Measurements from ENCODE around the gene PYGO2.
"Not testable (repeated sequence)": the region's sequence is repeated elsewhere in the genome, so short reads cannot be mapped to it uniquely, and the experiment has no call there.

Gene PYGO2

GRCh38 chr1:155003227-155003765 is 41.7 kb upstream of the PYGO2 start:
- no peaks in the 10 kb centered on the region for H3K27me3 Mint-ChIP-seq
- H3K36me3 Mint-ChIP-seq, result peaks cover 3 to 14% of the 10 kb centered on the region in 2 donors
- no peaks in the 10 kb centered on the region for H3K9me3 Mint-ChIP-seq
- H3K4me1 Mint-ChIP-seq, result peaks cover 40 to 73% of the 10 kb centered on the region in 2 donors
- peak overlapping the region; percentile 94 for H3K27ac Mint-ChIP-seq
- H3K4me3 Mint-ChIP-seq, result peak overlapping the region; percentile 93 to 97
- ATAC-seq (replicated peaks) (no peak), DNase-seq (no peak)

GRCh38 chr1:155002464-155003226 is 41.1 kb upstream of the PYGO2 start, which contains the start of gene ZBTB7B:
Gene ZBTB7B, plus strand, starts transcription at chr1:155002802. Its CDS starts 11,859 bp downstream, at chr1:155014661.
- no peak for DNase-seq
- ATAC-seq (replicated peaks), result peak in 1 of 2 donors; percentile 0
- H3K4me1 Mint-ChIP-seq, result peaks cover 42 to 73% of the 10 kb centered on the region in 2 donors
- H3K36me3 Mint-ChIP-seq, result peaks cover 3 to 11% of the 10 kb centered on the region in 2 donors
- peak within 1 kb of the TSS; percentile 99 for H3K27ac Mint-ChIP-seq
- H3K4me3 Mint-ChIP-seq, result peak within 1 kb of the TSS; percentile 97 to 98
- H3K9me3 Mint-ChIP-seq, result no peaks in the 10 kb centered on the region
- no peaks in the 10 kb centered on the region for H3K27me3 Mint-ChIP-seq

DNA sequence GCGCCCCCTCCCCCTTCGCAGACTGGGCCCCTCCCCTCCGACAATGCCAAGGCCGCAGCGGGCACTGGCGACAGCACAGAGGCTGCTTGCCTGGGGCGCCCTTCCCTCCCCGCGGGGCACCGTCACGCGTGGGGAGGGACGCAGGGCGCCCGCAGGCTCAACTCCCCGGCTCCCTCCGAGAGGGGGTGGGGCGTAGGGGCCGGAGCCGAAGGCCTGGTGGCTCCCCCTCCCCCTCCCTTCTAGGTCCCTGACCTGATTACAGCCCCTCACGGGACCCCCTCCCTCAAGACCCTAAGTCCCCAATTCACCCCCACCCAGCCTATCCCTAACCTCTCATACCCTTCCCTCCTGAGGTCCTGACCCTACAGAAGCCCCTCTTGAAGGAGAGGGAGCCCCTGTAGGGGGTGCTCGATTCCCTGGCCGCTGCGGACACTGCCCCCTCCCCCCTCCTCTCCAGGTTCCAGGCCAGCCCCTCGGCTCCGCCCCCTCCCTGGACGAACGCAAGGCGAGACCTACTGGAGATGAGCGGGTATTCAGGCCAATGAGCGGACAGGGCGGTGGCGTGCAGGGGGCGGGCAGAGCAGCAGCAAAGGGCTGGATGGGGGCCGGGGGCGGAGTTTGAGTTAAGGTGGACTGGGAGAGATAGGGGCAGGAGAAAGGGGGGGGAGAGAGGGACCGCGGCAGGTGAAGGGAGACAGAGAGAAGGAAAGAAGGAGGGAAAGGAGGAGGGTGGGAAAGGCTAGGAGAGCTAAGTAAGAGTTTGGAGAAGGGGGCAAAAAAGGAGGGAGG is 40.3 kb upstream of the PYGO2 start:
- H3K4me1 Mint-ChIP-seq, result peaks cover 42 to 72% of the 10 kb centered on the region in 2 donors
- H3K36me3 Mint-ChIP-seq, result peaks cover 3 to 11% of the 10 kb centered on the region in 2 donors
- peak overlapping the region; percentile 97 to 98 for H3K4me3 Mint-ChIP-seq
- ATAC-seq (replicated peaks) (peak; percentile 65 to 73), DNase-seq (peak; percentile 98)
- H3K9me3 Mint-ChIP-seq, result no peaks in the 10 kb centered on the region
- H3K27ac Mint-ChIP-seq, result peak overlapping the region; percentile 99
- no peaks in the 10 kb centered on the region for H3K27me3 Mint-ChIP-seq

DNA sequence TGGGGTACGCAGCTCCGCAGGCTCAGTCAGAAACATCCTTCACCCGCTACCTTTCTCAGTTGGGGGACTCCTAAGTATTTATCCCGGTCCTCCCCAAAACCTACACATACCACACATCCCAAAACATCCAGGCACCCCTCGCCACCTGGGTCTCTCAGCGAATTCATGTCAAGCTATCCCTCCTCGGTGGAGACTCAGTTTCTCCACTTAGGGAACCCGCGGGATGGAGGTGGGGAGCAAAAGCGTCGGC is 39.8 kb upstream of the PYGO2 start:
- Mint-ChIP-seq H3K27ac (peak overlapping the region; percentile 99), H3K9me3 (no peaks in the 10 kb centered on the region), H3K27me3 (no peaks in the 10 kb centered on the region), H3K4me3 (peak overlapping the region; percentile 97 to 98), H3K36me3 (peaks cover 3 to 6% of the 10 kb centered on the region in 2 donors), H3K4me1 (peaks cover 36 to 69% of the 10 kb centered on the region in 2 donors)
- no peak for ATAC-seq (replicated peaks)
- no peak for DNase-seq

- no peaks in the 10 kb centered on the region for H3K9me3 Mint-ChIP-seq
- H3K36me3 Mint-ChIP-seq, result peaks cover 3% of the 10 kb centered on the region in 2 donors
- ATAC-seq (replicated peaks), result peak; percentile 45 to 50
- H3K27ac Mint-ChIP-seq, result peak overlapping the region; percentile 99
- peak overlapping the region; percentile 97 to 98 for H3K4me3 Mint-ChIP-seq
- H3K27me3 Mint-ChIP-seq, result no peaks in the 10 kb centered on the region
- peak; percentile 87 for DNase-seq
- H3K4me1 Mint-ChIP-seq, result peaks cover 36 to 69% of the 10 kb centered on the region in 2 donors
Observed at GRCh38 chr1:155000726-155001424, 39.3 kb upstream of the PYGO2 start.

DNA sequence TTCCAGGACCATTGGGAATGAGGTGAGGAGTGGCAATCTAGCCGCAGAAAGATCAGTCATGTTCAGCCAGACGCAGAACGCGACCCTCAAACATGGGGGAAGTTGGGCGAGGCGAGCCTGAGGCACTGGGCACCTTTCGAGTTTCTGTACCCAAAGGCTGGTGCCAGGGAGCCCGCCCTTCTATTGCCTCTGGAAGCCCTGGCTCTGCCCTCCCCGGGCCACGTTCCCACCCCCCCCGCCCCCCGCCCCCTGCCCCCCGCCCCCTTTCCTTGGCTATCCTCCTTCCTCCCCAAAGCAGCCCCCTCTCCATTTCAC is 38.8 kb upstream of the PYGO2 start:
- DNase-seq, result no peak
- H3K4me1 Mint-ChIP-seq, result peaks cover 32 to 66% of the 10 kb centered on the region in 2 donors

GRCh38 chr1:154999571-155000410 is 38.2 kb upstream of the PYGO2 start:
- peak; percentile 75 for DNase-seq
- no peaks in the 10 kb centered on the region for H3K27me3 Mint-ChIP-seq
- peaks cover 3% of the 10 kb centered on the region in 2 donors for H3K36me3 Mint-ChIP-seq
- peak overlapping the region; percentile 94 for H3K27ac Mint-ChIP-seq
- H3K4me3 Mint-ChIP-seq, result peak overlapping the region; percentile 97 to 98
- H3K4me1 Mint-ChIP-seq, result peaks cover 31 to 65% of the 10 kb centered on the region in 2 donors
- ATAC-seq (replicated peaks), result peak; percentile 23 to 26
- no peaks in the 10 kb centered on the region for H3K9me3 Mint-ChIP-seq

More for the DNA sequence above, 38.8 kb upstream of the PYGO2 start:
- Mint-ChIP-seq H3K27me3 (no peaks in the 10 kb centered on the region), H3K27ac (peak overlapping the region; percentile 95), H3K36me3 (peaks cover 3% of the 10 kb centered on the region in 2 donors), H3K4me3 (peak overlapping the region; percentile 97 to 98), H3K9me3 (no peaks in the 10 kb centered on the region)
- peak in 1 of 2 donors; percentile 1 for ATAC-seq (replicated peaks)

DNA sequence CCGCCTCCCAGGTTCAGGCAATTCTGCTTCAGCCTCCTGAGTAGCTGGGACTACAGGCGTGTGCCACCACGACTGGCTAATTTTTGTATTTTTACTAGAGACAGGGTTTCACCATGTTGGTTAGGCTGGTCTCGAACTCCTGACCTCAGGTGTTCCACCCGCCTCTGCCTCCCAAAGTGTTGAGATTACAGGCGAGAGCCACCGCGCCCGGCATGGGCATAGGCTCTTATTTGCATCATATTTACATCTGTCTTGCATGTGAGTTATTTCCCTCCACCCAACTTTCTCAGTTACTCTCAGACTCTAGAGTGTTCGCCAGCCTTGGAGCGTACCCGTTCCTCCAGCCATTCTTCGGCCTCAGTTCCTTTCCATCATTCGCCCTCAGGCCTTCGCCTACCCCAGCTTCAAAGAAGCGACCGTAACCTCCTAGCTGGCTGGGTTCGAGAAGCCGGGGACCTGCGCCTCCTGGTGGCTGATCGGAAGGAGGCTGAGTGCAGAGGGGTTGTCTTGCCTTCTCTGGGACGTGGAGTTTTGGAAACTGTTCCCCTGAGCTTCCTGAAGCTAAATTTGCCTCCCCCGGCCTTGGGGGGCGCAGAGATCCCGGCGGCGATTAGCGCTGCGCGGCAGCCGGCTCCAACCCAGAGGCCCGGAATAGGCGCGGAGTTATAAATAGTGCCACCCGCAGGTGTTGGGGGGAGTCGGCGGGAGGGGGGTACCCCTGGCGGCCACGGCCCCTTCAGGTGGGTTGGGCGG is 37.4 kb upstream of the PYGO2 start:
- DNase-seq (peak; percentile 76), ATAC-seq (replicated peaks) (peak; percentile 24 to 25)
- H3K9me3 Mint-ChIP-seq, result no peaks in the 10 kb centered on the region

DNA sequence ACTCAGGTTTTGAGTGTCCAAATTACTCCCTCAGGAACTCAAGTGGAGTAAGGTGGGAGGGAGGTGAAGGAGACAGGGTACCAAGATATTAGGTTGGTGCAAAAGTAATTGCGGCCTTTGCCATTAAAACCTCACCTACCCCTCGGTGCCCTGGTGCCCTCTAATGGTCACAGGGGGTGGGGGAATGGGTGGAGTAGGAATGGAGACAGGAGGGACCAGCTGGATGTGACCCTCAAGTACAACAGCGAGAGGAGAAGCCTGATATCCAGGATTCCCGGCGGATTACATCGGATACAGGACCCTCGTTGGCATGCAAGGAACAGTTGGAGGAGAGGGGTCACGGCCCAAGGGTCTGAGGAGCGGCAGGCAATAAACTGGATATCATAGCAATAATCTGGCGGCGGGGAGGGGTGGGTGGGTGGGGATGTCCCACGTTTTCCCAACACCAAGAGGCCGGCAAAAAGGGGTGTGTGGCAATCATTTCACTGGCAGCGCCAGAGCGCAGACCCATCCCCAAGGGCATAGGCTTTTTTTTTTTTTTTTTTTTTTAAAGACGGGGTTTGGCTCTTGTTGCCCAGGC is 36.7 kb upstream of the PYGO2 start:
- Mint-ChIP-seq H3K4me1 (peaks cover 32 to 59% of the 10 kb centered on the region in 2 donors), H3K4me3 (peak overlapping the region; percentile 71 to 77), H3K36me3 (no peaks in the 10 kb centered on the region), H3K27ac (peak overlapping the region; percentile 94), H3K27me3 (no peaks in the 10 kb centered on the region), H3K9me3 (no peaks in the 10 kb centered on the region)
- DNase-seq (no peak), ATAC-seq (replicated peaks) (no peak)

More for the DNA sequence above, 37.4 kb upstream of the PYGO2 start:
- H3K4me1 Mint-ChIP-seq, result peaks cover 32 to 65% of the 10 kb centered on the region in 2 donors
- peak overlapping the region; percentile 80 to 97 for H3K4me3 Mint-ChIP-seq
- peaks cover 3% of the 10 kb centered on the region in 2 donors for H3K36me3 Mint-ChIP-seq
- H3K27me3 Mint-ChIP-seq, result no peaks in the 10 kb centered on the region
- H3K27ac Mint-ChIP-seq, result peak overlapping the region; percentile 94

- no peak overlapping the region for H3K27ac Mint-ChIP-seq
- peak overlapping the region in 1 of 2 donors; percentile 15 for H3K4me3 Mint-ChIP-seq
- ATAC-seq (replicated peaks), result no peak
- peaks cover 3 to 6% of the 10 kb centered on the region in 2 donors for H3K36me3 Mint-ChIP-seq
- peaks cover 33 to 58% of the 10 kb centered on the region in 2 donors for H3K4me1 Mint-ChIP-seq
- H3K9me3 Mint-ChIP-seq, result no peaks in the 10 kb centered on the region
- H3K27me3 Mint-ChIP-seq, result no peaks in the 10 kb centered on the region
- no peak for DNase-seq
Observed at GRCh38 chr1:154996966-154997701, 35.6 kb upstream of the PYGO2 start.

GRCh38 chr1:154995301-154995983 is 33.9 kb upstream of the PYGO2 start:
- not testable (repeated sequence) for DNase-seq; H3K27ac Mint-ChIP-seq; H3K9me3 Mint-ChIP-seq; H3K27me3 Mint-ChIP-seq; H3K4me3 Mint-ChIP-seq; ATAC-seq (replicated peaks)
- Mint-ChIP-seq H3K4me1 (peaks cover 33 to 54% of the 10 kb centered on the region in 2 donors), H3K36me3 (peaks cover 9 to 11% of the 10 kb centered on the region in 2 donors)

GRCh38 chr1:154994591-154994990 is 33.0 kb upstream of the PYGO2 start:
- DNase-seq, result no peak
- Mint-ChIP-seq H3K27ac (no peak overlapping the region), H3K36me3 (peaks cover 16 to 19% of the 10 kb centered on the region in 2 donors), H3K9me3 (no peaks in the 10 kb centered on the region), H3K4me3 (no peak overlapping the region), H3K27me3 (no peaks in the 10 kb centered on the region), H3K4me1 (peaks cover 32 to 52% of the 10 kb centered on the region in 2 donors)
- no peak for ATAC-seq (replicated peaks)

Measured in stimulated activated naive B cell treated with anti-CD40 and anti-IgM and Interleukin-4, amounts not matched to agents 10 μg/mL and 1 μg/mL and 100 μg/mL, for 72 hours (primary cell).